ENCODE measurements around the gene ABCB1.
A peak's percentile ranks its signal among the peaks of the same experiment; 100 is the strongest.

The ABCB1 gene

DNA sequence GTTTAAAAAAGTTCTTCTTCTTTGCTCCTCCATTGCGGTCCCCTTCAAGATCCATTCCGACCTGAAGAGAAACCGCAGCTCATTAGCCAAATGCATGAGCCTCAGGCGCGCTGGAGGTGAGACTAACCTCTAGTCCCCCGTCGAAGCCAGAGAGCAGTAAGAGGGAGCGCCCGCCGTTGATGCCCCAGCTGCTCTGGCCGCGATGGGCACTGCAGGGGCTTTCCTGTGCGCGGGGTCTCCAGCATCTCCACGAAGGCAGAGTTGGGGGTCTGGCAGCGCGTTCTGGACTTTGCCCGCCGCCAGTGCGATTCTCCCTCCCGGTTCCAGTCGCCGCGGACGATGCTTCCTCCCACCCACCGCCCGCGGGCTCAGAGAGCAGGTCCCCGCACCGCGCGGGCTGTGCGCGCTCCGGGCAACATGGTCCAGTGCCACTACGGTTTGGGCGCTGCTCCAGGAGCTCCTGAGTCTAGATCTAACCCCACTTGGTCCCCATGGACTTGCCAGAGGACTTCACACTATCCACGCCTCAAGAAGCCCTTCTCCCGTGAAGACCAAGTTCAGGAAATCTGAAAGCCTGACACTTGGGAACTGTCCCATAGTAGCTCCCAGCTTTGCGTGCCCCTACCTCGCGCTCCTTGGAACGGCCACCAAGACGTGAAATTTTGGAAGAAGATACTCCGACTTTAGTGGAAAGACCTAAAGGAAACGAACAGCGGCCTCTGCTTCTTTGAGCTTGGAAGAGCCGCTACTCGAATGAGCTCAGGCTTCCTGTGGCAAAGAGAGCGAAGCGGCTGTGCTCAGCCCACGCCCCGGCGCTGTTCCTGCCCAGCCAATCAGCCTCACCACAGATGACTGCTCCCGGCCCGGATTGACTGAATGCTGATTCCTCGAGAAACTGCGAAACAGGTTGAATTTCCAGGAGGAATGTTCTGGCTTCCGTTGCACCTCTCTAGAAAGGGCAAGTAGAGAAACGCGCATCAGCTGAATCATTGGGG is at the start of gene ABCB1:
Gene ABCB1, minus strand, starts transcription at position 755 of the 995 bp plus-strand sequence. Its CDS starts 700 bp downstream, at position 55.
- peak; percentile 48 to 59 for DNase-seq

DNA sequence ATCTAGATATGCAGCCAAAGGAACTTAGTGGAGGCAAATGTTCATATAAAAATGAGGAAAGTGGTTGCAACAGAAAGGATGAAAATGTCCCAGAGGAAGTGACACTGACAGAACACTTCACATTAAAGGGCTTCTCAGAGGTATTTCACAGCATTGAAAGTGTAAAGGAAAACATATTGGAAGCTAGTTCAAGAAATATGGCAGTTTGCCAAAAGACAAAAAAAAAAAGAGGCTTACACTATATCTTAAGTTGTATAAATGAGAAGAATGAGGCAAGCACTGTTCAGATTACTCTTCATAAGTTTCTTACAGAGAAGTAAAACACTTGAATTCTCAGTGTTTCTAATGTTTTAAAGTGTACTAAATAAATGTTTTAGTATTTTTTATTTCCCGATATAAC is 47.6 kb upstream of the ABCB1 start:
- DNase-seq: no peak

DNA sequence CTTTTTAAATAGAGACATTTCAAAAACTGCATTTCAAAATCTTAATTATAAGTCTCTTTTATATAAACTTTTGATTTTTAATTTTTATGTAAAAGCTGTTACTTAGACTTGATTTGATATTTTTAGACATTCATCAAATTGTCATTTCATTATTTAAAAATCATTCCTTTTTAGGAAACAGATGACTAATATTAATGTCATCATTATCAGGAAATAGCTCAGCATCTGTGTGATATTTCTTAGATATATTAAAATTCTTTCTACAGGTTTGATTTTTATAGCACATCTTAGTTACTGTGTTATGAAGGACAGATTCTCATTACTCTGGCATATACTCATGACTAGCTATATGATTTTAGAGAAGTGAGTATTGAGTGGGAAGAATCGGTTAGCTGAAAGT is 44.8 kb upstream of the ABCB1 start:
- DNase-seq: no peak

DNA sequence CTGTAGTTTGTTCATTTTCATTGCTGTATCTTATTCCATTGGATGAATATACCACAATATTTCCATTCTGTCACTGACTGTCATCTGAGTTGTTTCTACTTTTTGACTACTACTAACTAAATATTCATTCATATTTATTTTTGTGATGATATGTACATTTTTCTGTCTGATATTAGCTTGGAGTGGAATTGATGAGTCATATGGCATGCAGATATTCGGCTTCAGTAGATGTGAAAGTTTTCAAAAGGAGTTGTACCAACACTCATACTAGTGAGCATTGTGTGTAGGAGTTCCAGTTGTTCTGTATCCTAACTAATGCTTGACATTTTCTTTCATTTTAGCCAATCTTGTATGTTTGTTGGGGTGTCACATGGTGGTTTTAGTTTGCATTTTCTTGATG is 35.2 kb upstream of the ABCB1 start:
- DNase-seq: no peak

DNA sequence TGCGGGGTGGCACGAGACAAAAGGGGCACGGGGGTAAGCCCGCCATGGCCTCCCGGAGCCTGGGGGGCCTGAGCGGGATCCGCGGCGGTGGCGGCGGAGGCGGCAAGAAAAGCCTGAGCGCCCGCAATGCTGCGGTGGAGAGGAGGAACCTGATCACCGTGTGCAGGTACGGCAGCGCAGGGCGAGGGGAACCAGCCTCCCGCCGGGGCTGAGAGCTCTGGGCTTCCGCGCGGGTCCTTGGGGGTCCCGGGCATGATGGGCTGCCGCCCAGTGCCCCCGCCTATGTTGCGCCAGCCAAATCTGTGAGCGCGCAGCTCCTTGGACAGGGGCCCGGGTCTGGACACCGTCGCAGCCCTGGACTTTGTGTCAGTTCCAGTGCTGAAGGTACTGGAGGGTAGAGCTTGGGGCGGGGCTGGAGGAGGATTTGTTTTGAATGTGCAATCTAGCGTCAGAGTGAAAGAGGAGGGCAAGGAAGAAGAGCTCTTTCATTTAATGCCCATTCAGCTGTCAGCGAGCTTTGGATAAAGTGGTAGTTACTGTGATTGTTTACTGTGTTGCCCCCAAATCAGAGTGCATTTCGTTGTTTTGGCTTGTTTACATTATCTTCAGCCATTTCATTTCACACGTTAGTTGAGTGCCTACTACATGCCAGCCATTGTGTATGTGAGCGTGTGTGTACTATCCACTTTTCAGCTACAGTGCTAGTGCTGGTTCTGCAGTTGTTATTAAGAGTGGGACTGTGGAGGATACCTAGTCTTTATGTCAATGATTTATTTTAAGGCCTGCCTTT is 28.3 kb upstream of the ABCB1 start:
- DNase-seq: peak; percentile 11 to 18

DNA sequence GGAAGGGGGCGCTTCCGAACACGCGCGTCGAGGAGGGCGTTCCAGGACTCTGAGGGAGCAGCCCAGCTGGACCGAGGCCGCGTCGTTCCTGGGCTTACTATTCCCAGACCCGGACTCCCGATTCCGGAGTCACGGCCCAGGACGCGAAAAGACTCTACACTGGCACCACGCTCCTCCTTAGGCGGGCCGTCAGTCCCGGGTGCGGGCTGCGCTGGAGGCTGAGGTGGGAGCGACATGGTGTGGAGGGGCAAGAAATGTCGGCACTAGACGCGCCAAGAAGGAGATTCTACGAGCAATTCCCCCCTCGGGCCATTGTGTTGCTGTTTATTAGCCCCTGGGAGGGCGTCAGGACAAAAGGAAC is 26.9 kb upstream of the ABCB1 start:
- no peak for DNase-seq

DNA sequence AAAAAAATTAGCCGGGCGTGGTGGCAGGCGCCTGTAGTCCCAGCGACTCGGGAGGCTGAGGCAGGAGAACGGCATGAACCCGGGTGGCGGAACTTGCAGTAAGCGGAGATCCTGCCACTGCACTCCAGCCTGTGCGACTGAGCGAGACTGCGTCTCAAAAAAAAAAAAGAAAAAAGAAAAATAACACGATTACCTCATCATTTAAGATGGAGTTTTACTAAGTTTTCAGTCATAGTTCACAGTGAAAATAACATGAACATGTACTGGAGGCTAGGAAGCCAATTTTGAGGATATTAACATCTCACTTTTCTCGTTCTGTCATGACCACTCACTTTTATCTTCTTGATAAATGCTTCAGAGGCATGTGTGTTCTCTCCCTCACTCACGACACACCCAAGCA is 24.4 kb upstream of the ABCB1 start:
- no peak for DNase-seq

DNA sequence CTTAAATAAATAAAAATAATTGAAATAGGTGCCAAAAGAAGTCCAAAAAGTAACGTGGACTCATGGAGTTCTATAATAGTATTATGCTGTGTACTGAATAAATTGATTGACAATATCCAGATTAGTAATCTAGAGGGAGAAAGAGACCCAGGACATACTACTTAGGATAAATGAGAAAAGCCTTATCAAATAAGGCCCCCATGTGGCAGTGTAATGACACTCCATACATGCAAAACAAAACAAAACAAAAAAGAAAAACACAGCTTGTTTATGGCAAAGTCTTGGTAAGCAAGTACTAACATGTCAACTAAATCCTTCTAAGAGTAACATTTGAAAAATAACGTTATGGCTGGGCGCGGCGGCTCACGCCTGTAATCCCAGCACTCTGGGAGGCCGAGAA is 23.9 kb upstream of the ABCB1 start:
- DNase-seq: no peak

DNA sequence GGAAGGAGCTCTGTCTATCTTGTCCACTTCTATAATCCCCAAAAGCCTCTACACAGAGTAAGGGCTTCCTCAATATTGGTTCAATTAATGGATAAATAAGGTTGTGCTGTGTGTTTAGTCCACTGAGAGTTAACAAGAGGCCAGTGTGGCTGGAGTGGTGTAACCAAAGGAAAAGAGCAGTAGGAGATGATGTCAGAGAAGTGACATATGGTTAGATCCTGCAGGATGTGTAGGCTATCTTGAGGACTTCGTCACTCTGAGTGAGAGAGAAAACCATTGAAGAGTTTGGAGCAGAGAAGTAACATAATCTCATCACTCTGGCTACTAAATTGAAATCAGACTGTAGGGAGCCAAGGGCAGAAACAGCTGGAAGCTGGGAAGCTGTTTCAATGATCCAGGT is 14.5 kb upstream of the ABCB1 start:
- DNase-seq: no peak

DNA sequence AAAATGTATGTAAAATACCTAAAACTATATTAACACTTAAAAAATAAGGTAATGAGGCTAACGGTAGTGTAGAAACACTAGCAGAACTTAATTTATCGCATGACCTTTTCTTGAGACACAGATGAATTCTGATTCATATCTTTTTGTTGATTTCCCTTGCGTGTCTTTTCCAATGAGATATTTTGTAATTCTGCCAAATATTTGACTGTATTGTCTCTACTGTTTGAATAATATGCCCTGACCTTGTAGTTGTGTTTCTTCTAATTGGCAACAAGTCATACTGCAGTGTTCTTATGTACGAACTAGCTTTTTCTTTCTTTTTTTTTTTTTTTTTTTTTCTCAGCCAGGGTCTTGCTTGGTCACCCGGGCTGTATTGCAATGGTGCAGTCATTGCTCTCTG is 9.2 kb upstream of the ABCB1 start:
- no peak for DNase-seq

DNA sequence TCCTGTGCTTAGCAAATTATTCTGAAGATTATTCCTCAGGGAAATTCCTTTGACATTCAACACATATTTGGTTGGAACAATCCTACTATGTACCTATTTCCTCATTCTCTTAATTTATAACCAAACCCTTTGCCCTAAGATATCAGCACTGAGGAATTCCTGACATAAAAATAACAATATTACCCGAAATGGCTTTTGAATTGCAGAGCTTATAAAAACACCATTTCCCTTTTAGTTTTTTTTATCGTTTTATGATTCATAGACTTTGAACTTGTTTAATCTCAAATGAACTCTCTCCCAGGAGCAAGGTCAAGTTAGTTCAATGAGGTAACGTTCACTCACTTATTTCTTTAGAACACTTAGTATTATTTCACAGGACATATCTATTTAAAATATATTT is 7.7 kb upstream of the ABCB1 start:
- no peak for DNase-seq

DNA sequence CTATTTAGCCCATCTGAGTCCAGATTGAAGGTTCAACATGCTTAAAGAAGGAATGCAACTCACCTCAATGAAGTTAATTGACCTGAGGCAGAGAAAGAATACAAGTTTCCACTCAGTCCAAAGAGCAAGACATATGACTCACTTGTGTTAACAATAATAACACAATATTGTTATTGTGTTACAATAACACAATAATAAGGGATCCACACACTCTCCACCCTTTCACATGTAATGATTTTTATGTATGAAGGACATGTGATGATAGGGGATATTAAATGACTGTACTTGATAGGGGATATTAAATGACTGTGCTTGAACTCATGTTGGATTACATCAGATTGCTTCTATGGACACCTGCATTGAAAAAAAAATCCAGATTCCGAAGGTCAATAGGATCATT is 3.6 kb upstream of the ABCB1 start:
- DNase-seq: no peak

DNA sequence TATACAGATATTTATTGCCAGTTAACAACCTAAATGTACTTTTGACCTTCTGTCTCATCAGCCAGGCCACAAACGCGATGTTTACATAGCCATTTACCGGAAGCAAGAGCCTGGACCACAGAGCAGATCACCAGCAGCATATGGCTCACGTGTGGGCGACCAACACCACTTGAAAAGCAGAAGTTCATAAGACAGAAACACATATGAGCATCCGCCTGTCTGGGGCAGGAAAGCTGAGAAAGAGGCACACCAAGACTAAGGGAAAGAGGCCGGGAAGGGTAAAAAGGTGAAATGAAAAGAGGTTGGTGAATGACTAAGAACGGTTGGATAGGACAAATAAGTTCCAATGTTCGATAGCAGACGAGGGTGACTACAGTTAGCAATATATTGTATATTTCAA is 1.3 kb downstream of the ABCB1 start:
- DNase-seq: peak; percentile 20 to 50

DNA sequence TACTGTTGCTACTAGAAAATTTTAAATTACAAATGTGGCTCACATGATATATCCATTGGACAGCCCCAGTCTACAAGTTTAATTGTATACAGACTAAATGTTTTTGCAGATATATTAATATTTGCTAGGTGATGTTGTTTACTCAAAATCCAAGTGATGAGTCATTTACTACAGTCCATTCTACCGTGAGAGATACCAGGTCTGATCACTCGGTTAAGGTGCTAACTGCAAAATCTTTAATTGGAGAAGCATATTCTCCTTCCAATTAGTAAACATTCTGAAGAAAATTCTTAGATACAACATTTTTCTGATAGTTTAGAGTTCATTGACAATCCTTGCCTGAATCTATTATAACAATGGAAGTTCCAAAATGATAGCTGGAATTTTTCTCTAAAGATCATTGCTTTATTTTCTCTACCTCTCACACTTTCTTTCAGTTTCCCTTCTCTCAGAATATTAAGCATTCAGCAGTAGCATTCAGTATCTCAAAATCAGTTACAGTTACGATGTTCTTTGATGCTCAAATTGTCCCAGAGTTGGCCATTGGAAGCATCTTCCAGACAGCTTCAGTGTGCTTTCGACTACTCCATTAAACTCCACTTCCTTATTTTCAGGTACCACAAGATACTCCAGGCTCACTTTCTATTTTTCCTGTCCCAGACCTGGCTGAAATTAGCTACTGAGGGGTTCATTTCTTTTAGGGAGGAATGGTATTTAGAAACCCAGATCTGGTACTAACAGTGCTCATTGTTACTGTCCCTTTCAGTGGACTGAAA is 2.3 kb downstream of the ABCB1 start:
- DNase-seq: no peak

DNA sequence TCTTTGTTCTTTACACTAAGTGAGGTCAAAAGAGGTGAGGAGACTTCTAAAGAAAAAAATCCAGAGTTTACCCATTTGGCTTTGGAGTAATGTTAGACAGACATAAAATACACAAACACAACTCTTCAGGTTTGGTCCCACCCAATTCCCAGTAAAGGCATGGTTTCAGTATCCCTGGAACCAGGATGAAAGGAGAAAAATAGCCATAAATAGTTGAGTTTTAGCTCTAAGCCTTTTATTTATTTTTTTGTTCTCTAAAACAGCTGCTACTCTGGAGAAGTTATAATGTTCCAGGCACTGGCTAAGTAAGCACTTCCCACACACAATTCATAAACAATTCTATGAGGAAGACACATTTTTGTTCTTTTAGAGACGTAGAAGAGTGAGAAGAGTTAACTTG is 4.0 kb downstream of the ABCB1 start:
- DNase-seq: no peak

DNA sequence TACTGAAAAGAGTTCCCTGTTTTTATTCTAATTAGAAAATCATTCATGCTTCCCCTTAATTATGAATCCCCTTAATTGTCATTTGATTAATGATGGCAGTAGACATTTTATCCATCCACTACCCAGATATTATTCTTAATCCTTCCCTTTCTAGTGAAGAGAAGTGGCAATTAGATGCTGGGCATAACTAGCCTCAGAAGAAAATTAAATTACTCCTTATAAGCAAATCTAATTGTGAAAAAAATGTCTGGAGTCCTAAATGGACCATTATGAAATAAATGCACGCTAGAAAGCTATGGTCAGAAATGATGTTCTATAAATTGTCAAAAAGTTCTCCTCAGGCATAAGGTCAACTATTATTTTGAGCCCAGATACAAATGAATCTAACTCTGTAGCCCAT is 4.5 kb downstream of the ABCB1 start:
- no peak for DNase-seq

DNA sequence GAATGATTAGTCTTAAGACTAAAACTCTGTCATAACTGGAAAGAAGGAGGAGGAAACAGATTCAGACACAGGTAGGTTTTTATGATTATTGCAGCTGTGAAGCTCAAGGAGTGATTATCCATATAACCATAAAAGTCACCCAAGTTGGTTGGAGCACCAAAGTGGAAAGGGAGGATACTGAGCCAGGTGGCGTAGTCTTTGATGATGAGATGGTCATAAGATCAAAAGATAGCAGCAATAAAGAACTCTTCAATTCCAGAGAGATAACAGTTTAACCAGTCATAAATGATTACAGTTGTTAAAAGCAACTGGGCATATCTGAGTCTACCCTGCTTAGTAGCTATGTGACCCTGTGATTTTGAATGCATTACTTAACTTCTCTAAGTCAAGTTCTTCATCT is 8.4 kb downstream of the ABCB1 start:
- DNase-seq: no peak

DNA sequence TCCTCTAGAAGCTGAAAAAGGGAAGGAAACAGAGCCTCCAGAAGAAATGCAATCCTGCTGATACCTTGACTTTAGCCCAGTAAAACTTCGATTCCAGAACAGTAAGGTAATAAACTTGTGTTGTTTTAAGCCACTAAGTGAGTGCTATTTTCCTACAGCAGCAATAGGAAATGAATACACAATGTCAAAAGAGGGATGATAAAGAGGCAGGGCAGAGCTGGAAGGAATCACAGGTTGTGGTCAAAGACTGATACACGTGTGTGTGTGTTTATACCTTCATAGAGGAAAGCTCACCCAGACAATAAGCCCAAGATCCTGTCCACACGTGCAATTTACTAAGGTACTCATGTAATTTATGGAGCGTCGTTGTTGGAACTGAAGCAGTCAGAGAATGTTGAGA is 9.5 kb downstream of the ABCB1 start:
- DNase-seq: no peak

DNA sequence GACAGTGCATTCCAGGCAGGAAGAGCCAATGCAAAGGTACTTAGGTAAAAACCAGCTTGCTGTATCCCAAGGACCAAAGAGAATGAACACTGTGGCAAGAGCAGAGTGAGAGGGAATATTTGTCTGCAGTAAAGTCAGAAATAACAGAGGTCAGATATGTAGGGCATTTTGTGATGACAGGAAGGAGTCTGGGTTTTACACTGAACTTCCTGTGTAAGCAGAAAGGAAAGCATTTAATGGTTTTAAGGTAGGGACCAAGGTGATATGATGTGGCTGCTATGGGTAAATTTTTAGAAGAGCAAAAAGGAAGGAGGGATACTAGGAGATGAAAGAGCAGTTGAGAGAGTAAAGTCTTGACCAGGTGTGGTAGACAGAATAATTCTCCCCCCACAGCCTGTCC is 10.1 kb downstream of the ABCB1 start:
- no peak for DNase-seq

DNA sequence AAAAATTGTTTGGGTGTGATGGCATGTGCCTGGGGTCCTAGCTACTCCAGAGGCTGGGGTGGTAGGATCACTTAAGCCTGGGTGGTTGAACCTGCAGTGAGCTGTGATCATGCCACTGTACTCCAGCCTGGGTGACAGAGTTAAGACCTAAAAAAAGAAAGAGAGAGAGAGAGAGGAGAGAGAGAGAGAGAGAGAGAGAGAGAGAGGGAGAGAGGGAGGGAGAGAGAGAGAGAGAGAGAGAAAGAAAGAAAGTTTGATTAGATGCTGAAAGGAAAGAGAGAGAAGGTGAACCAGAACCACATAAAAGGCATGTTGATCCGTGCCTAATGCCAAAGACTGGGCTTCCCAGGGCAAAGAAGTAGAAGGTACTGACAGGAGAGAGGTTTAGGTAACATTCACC is 11.1 kb downstream of the ABCB1 start:
- no peak for DNase-seq

DNA sequence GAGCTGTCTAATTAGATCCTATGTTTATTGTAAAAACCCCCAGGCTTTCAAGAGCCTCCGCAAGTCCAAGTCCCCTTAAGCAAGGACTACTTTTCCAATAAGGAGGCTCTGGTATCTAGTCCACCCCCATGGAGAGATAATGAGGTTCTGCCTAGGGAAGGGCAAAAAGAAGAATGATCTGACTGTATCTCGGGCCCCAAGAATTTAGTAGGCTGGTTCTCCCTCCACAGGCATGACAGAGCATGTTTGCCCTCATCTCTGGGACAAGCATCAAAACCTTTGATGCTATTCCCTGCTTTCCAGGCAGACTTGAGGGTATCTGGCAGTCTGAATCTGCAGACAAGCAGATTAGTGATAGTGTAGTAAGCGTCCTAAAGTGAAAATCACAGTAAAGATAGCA is 19.0 kb downstream of the ABCB1 start:
- no peak for DNase-seq

DNA sequence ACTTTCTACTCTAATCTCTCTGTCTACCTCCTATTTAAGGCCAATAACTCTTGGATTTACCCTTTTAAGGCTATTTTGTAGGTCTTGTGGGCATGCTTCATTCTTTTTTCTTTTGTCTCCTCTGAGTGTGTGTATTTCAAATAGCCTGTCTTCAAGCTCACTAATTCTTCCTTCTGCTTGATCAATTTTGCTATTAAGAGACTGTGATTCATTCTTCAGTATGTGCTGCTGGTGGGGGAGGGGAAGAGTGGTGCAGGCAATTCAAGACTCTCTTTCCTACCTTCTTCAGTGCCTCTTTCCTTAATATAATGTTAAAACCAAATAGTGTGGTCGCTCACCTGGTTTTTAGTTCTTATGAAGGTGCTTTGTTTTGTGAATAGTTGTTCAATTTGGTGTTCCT is 20.0 kb downstream of the ABCB1 start:
- DNase-seq: no peak

DNA sequence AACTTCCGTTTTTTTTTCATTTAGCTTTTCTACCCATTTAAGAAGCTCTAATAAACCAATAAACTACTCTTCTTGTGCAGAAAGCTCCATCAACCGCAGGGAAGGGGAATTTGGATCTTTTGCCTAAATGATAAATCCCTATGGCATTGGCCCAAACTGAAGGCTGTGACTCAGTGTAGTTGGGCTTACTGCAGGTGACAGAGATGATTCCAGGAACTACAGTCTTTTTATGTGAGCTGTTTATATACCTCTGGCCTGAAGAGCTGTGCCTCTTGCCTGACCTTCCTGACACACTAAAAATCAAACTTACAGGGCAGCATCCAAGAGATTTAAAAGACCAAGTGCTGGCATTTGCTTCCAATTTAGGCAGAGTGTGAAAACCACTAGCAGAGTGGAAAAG is 25.2 kb downstream of the ABCB1 start:
- no peak for DNase-seq
